CD4-positive, alpha-beta T cell treated with Interleukin-6 for 4 hours (primary cell): ENCODE measurements around the gene TMEM169.

Source experiments
- DNase-seq: peaks from one replicate; pipeline ENCODE4 v3.0.0-alpha.2; 2020; ENCODE audit warnings: mixed read lengths

TMEM169 gene, protein sequence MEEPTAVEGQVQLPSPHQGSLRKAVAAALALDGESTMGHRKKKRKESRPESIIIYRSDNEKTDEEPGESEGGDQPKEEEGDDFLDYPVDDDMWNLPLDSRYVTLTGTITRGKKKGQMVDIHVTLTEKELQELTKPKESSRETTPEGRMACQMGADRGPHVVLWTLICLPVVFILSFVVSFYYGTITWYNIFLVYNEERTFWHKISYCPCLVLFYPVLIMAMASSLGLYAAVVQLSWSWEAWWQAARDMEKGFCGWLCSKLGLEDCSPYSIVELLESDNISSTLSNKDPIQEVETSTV

DNA sequence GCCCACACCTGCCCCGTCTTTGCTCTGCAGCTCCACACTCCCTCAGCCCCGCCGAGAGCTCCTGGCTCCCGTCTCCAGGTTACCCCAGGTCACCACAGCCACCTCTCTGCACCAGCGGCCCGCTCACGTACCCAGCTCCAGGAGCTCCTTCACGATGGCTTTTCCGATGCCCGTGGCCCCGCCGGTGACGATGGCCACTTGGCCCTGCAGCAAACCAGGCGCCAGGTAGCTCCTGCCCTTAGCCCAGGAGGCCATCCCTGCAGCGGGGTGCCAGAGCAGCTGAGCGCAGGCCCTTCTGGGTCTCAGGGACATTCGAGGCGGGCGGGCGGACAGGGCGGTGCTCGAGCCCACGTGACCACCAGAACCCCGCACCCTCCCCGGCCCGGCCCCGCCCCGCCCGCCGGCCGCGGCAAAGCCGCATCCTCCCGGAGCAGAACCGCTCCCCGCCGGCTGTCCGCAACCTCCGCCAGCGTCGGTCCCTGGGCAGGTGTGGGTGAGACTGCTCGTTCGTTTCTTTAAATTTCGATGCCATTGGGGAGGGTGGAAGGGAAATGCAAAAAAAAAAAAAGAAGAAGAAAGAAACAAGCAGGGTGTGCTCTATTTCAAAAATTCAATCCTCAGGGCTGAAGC lies at the start of gene TMEM169, which contains the start of gene PECR:
Gene TMEM169 (plus strand): TSS at position 433 of the 630 bp plus-strand sequence. CDS start 14,045 bp downstream, outside the sequence.
Gene PECR (minus strand): TSS at position 323 of the 630 bp plus-strand sequence. CDS start 68 bp downstream, at position 255.
- peak; percentile 82 for DNase-seq

DNA sequence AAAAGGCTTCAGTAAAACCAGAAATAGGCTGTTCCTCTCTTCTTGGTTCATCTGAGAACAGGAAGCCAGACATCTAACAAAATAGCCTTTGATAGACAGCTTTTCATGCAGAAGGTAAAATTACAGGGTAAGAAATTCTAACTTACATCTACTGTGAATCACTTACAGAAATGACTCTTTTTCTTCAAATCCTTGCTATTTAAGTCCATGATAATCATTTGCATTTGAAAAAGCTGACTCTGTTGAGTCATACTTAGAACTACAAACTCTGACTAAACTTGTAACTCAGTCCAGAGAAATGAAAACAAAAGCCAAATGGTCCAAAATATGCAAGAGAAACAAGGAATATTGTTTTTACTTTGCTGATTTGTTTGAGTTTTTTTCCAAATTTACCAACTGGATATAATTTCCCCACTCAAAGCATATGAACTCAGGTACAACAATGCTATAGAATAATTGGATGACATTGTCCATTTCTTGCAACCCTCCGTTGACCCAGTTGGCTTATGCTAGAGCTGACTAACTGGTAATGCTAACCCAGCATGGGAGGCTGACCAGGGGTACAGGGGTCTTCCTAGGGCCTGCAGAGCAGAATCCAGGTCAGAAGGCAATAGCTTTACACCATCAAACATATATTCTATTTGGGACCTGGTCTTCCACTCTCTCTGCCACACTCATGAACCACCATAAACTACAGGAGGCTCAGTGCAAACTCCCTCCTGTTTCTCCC lies 49.6 kb upstream of the TMEM169 start:
- DNase-seq, result no peak

DNA sequence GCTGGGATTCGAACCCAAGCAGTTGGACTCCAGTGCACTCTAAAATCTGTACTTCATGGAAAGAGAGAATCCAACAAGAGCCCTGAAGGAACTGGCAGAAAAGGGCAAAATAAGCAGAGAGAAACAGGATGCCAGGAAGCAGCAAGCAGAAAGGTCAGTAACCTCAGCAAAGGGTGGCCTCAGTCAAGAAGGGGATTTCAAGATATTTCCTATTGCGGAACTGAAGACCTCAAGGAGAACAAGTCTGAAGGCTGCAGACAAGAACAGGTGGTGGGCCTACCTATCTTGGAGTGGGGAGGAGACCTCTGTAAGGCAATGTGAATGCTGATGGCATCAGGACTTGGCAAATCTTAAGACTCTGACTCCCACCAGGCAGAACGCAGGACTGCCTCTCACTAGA lies 48.3 kb upstream of the TMEM169 start:
- DNase-seq, result no peak

DNA sequence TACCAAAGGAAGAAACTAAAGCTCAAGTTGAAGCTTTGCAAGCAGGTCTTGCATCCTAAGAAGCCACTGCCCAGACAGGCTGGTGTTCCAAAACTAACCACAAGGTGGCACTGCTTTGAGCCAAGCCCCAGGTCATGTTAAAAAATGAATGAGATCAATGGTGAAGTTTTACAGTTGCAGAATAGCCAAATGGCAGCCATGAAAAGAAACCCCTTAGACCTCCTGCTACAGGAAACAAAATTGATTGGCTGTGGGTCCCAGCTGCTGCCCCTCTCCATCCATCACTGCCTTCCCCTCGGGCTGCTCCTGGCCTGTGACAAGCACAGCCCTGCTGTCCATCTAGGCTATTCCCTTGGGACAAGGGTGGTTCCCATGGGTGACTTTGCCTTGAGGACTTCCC lies 47.7 kb upstream of the TMEM169 start:
- DNase-seq, result peak; percentile 80

DNA sequence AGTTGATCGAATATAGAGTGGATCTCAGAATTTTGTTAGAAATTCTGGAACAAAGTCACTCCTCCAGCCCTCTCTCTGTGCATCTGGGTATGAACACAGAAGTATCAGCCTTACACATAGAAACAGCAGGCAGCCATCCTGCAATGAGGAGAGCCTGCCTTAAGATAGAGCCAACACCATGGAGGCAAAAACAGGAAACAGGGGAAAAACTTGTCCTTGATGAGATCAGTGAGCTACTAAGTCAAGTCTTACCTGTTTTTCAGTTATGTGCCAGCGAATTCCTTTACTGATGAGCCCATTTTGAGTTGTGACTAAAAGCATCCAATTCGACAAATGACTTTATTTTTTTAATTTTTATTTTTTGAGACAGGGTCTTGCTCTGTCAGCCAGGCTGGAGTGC lies 41.8 kb upstream of the TMEM169 start:
- DNase-seq, result no peak

DNA sequence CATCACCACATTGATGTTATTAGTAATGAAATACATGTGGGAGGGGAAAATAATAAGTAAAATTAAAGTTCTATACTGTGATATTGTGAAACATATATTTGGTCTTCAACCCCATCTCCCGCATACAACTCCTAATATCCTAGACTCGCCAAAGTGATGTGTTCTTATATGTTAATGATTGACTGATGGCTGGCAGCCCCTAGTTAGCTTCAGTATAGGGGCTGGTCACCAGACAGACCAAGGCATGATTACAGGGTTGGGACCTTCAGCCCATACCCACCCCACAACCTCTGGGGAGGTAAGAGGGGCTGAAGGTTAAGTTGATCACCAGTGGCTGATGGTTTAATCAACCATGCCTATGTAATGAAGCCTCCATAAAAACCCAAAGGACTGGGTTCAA lies 40.3 kb upstream of the TMEM169 start:
- no peak for DNase-seq

DNA sequence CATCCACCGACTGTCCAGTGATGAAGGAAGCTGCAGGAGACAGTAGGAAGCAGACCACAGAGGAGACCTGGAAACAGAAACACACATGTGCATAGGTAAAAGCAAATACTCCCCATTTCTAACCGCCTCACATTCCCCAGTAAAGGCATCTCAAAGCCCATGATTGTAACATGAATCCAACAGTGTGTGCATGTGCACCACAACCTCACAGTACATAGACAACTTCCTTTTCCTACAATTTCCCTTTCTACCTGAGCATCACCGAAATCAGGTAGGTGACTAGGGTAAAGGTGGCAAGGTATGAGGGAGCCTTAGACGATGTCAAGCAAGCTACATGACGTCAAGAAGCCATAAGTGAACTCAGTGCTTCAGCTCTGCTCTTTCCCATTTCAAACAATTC lies 37.8 kb upstream of the TMEM169 start:
- no peak for DNase-seq

DNA sequence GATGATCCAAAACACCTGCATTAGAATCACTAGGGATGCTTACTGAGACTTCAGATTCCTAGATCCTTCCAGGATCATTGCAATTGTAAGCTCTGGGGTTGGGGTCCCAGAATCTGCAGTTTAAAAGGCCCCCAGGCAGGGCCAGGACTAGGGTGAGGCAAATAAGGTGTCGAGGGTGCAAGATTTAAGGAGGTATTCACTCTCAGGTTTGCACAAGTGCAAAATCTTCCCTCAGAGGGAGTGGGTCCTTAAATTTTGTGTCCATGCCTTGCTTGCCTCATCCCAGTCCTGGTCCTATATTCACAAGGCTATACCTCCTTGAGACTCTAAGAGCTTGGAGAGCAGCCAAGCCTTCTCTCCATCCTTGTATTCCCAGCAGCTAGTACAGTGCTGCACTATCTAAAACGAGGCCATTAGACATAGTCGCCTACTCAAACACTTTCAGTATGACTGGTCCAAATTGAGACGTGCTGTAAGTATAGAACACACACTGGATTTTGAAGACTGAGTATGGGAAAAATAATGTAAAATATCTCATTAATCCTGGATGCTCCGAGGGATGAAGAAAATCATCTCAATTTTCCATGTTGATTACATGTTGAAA lies 36.7 kb upstream of the TMEM169 start:
- no peak for DNase-seq

DNA sequence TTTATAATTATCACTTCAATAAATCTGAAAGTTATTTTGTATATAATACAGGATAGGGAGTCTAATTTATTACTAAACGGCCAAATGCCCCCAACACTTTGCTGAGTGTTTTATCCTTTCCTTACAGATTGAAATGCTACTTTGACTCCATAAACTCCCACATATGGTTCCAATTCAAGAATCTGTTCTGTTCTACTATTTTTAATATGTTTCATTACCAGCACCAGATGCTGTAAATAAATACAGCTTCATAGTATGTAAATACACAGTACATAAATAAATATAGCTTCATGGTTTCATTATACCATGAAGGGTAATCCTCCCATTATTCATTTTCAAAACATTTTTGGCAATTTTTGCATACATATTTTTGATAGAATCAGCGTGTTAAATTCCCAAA lies 34.3 kb upstream of the TMEM169 start:
- DNase-seq, result no peak

DNA sequence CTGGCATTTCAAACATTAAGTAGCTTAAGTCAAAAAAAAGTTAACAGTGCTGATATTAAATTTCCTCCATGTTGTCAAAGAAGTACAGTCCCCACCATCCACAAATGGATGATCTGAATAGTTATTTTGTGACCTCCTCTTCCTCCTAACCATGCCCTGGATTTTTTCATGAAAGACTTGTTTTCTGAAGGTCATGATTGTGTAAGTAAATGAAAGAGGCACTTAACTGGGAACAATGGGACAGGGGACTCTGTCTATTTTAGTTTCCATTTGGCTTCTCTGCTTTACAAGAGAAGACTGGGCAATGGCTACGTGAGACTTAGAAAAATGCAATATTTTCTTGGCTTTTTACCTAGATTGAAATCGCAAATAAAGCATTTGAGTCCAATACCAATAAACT lies 32.3 kb upstream of the TMEM169 start:
- DNase-seq, result no peak

DNA sequence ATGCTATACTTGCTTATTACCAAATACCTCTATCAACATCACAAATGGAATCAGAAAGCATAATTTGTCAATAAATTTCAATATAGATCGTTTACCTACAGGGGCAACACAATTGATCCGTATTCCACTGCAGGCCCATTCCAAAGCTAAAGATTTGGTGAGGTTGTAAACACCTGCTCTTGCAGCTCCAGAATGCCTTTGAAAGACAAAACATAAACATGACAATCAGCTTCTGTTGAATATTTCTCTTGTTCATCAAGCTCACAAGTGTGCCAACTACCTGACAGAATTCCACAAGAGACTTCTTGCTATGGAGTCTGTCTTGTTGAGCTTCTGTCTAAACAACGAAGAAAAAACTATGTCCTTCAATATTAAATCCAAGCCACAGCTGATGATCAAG lies 30.4 kb upstream of the TMEM169 start:
- DNase-seq, result no peak

DNA sequence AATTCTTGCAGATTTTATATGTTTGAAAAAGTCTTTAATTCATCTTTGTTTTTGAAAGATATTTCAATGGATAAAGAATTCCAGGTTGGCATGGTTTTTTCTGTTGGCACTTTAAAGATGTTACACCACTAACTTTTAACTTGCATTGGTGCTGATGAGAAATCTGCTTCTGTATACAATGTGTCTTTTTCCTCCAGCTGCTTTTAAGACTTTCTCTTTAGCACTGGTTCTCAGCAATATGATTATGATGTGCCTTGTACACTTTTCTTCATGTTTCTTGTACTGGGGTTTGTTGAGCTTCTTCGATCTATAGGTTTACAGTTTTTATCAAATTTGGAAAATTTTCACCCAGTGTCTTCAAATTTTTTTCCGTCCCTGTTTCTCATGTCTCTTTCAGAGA lies 29.3 kb upstream of the TMEM169 start:
- no peak for DNase-seq

DNA sequence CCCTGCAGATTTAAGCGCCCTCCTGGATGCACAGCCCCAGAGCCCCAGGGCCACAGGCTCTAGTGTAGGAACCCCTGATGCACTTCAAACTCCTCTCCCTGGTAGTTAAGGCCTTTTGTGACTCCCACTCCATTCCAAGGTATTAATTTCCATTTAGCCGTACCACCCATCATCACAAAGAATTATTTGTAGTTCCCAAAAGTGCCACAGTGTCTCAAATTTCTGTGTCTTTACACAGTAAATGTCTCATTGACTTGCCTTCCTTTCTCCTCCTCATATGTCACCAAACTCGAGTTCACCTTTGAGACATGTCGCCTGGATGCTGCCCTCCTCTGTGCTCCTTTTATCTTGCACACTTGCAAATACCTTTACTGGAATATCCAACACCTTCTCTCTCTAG lies 26.0 kb upstream of the TMEM169 start:
- no peak for DNase-seq

DNA sequence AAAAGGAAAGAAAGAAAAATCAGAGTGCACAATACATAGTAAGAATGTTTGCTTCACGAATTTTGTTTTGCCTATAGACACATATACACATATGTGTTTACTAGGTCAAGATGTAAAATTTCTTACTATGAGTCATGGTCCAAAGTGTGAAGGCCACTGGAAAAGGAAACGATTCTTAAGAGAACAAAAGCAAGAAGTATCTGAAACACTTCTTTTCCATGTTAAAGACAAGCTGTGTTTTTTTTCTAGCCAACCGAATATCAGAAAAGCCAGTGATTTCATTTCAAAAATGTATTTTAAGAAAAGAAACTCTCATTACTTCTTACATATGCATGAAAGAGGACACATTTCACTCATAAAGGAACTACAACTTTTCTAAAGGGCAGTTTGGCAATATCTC lies 25.0 kb upstream of the TMEM169 start:
- no peak for DNase-seq

DNA sequence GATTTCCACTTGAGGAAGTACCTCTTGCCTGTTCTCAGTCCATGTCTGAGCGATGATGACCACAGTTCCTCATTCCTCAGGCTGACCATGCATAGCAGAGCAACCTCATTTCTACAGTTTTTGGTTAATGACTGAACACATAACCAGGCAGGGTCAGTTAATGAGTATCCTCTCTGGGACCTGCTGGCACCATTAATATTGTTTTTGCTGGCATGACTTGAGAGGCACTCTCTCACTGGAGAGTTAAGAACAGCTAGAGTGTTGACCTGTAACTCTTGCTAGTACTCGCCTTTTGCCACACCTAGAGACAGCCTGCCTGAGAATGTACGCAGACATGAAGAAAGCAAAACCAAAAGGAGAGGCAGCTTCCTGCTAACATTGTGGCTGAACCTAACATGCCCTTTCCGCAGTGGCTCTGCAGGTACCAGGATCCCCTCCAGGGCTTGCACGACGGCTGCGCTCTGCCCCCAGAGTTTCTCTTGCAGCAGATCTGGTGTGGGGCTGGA lies 24.0 kb upstream of the TMEM169 start:
- DNase-seq, result peak; percentile 75

DNA sequence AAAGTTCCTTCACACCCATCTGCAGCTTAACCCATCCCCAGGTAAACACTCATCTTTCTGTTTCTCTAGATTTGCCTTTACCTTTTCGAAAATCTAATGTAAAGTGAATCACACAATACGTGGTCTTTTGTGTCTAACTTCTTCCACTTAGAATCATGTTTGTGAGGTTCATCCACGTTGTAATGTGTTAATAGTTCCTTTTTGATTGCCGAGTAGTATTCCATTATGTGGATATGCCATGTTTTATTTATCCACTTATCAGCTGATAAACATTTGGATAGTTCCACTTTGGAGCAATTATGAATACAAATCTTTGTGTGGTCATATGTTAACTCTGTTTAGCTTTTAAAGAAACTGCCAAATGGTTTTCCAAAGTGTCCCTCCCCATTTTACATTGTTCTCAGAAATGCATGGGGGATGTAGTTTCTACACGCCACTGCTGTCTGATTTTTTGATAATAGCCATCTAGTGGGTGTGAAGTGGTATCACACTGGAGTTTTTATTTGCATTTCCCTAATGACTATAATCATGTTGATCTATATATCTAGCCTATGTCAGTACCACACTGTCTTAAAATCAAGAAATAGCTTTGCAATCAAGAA lies 22.4 kb upstream of the TMEM169 start:
- no peak for DNase-seq

DNA sequence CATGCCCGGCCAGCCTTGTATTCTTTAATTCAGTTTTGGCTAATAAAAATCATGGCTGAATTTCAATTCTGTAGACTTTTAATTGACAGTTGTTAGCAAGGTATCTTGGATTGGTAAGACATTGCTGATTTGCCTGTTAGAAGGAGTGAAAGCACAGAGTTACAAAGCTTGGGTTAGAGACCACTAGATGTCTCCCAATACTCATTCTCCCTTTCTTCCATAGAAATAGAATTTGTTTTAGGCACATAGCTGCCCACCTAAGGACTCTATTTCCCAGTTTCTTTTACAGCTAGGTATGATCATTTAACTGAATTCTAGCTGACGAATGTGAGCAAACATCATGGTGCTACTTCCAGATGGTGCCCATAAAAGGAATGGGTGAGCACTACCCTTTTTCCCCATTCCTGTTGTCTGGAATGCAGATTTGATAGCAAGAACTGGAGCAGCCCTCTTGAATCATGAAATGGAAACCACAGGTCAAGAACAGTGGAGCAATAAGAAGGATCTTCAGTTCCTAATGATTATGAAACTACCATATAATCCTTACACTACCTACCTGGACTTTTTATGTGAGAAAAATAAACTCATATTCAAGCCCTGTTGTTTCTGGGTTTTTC lies 17.6 kb upstream of the TMEM169 start:
- DNase-seq, result no peak

DNA sequence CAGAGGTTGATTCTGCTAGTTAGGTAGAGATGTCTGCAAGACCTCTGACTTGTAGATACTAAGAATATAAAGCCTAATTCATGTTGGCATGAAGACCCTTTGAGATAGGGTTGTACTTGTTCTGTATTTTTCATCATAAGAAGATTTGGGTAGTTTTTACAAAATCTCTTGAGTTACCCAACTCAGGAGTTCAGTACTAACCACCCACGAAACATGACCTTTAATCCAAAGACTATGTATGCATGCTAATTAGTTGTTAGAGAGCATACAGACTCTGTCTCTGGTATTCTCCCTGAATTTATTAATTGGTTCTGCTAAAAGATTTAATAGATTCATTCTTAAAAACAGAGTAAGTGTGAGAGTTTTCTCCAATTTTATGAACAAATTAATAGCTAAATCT lies 17.1 kb upstream of the TMEM169 start:
- no peak for DNase-seq

DNA sequence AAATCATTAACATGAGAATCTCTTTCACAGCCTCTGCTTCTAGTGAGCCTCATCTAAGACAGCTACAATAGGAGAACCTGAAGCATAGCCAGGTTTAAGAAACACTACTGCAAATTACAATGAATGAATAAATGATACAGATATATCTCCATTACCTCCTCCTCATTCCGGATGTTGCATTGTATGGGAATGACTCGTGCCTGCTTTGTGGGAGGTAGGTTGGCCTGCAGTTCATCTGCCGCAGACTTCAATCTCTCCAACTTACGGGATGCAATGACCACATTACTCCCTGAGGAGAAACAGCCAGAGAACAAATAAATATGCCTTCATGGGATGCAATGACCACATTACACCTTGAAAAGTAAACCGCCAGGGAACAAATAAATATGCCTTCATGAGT lies 15.5 kb upstream of the TMEM169 start:
- DNase-seq, result no peak

DNA sequence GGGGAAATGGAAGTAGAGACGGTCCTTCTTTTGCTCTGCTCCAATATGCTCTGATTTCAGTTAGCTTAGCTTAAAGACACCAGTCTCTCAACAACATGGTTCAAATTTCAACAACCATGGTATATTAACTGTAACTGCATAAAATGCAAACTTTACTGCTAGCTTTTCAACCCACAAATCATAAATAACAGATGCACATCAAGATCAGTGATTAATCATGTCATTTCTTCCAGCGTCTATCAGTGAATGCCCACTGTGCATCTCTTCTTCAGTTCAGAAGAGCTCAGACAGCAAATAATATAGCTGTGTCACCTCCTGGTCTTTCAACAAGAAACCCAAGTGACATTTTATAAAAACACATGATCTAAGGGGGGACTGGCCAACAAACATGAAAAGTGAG lies 12.7 kb upstream of the TMEM169 start:
- DNase-seq, result no peak

DNA sequence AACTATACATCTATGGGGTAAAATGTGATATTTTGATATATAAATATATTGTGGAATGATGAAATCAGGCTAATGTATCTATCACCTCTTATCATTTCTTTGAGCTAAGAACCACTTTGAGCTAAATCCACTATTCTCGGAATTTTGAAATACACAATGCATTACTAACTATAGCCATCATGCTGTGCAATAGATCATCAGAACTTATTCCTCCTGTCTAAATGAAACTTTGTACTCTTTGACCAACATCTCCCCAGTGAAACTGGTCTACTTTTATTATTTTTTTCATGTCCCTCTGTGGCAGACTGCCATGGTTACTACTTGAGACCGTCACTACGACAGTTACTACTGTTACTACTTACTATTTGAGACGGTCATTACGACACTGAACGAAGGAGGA lies 11.5 kb upstream of the TMEM169 start:
- no peak for DNase-seq

DNA sequence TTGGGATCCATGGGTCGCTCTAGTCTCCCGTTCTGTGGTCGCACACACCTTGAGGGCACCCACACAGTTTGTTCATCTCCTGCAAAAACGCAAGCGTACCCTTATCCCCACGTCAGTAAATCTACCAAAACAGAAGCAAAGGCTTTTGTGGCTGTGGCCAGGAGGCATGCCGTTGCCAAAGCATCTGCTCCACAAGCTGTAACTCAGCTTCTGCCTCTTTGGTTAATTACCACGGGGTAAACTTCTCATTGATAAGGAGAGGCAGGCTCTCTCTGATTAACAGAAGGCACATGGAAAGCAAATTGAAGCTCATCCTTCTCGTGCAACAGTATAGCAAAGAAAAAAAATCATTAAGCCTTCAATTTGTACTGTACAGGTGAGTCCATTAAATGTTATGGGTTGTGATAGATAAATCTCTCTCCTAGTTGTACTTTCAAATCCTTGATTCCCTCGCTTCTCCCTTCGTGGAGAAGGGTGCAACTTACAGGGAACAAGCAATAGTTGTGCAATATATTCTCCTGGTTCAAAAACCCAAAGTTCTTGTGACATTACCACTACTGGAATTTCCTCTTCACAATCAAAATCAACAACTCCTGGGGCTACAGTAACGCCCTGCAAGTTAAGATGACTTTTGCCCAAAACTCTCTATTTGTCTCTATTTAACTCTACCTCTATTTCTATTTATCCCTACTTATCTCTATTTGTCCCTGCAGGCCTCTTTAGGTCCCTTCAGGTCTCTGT lies 10.4 kb upstream of the TMEM169 start:
- DNase-seq, result no peak
